Psoas muscle (tissue), 8 donors: ENCODE results near the gene MED19. TPM values are rescaled to one million over a fixed set of nuclear protein-coding genes. Genes with fewer than 3 reads are reported as not detected.
A peak's percentile ranks its signal among the peaks of the same experiment; 100 is the strongest.

Experiments used
- ATAC-seq, 4 donors: fragments of 200-7000 bp; cut with Tn5 transposase; one replicate each; pipeline ENCODE4 v1.9.1; 2020; ENCODE audit warnings: moderate library complexity in 3 of 4, mild to moderate bottlenecking in 2 of 4
- DNase-seq, 2 donors: peaks; one replicate each; pipeline ENCODE4 v3.0.0-alpha.2; 2020
- H3K27ac ChIP-seq: fragments of 200-600 bp; one replicate; pipeline ENCODE4 v1.8.0; 2022
- H3K27me3 ChIP-seq, 3 donors: fragments of 200-600 bp in 1 of 3; one replicate each; pipeline versions ENCODE4 v1.6.1 to v1.8.0; 2013 to 2022; ENCODE audit warnings: low read length in 2 of 3, mild to moderate bottlenecking in 2 of 3, moderate library complexity in 1 of 3; ENCODE audit not compliant: insufficient read depth in 3 of 3
- H3K36me3 ChIP-seq, 2 donors: fragments of 200-600 bp in 1 of 2; one replicate each; pipeline versions ENCODE4 v1.6.1 to v1.8.0; 2013 to 2022; ENCODE audit warnings: low read depth in 1 of 2, mild to moderate bottlenecking in 1 of 2, moderate library complexity in 1 of 2; ENCODE audit not compliant: insufficient read depth in 1 of 2
- H3K4me1 ChIP-seq: fragments of 200-600 bp; one replicate; pipeline ENCODE4 v1.8.0; 2022
- H3K4me3 ChIP-seq: fragments of 200-600 bp; one replicate; pipeline ENCODE4 v1.8.0; 2022; ENCODE audit warnings: mild to moderate bottlenecking
- H3K9me3 ChIP-seq: fragments of 200-600 bp; one replicate; pipeline ENCODE4 v1.8.0; 2022
- CTCF ChIP-seq: fragments of 200-600 bp; IDR thresholded peaks from one replicate; pipeline ENCODE4 v1.8.0; 2022; ENCODE audit warnings: antibody characterized with exemption
- WGBS, 3 donors: extraction: QIAGEN DNeasy Blood & Tissue Kit; methylation state at CpG; one replicate each; pipeline versions ENCODE4 v1.1.6 to v1.1.7; 2013; 5-methylcytosine and 5-hydroxymethylcytosine counted together
- intact Hi-C, 2 donors: fragments of 100-400 bp; cut with DNase I; formaldehyde crosslinking; loops; one replicate each; pipeline versions ENCODE4 v1.11.0 to v1.14.2; 2022
- long read RNA-seq, 2 donors: library from polyadenylated mRNA; unstranded; transcript quantifications; one replicate each; pipeline ENCODE4 v2.0.0, GENCODE V29; 2021
- polyA plus RNA-seq, 3 donors: library from polyadenylated mRNA; stranded (reverse); fragments of 200-250 nt; gene quantifications; one replicate each; pipeline ENCODE4 v1.2.3, GENCODE V29; 2013
- total RNA-seq, 4 donors: library from RNA; stranded (reverse); fragmentation: NEBNext Ultra II Directional in 2 of 4; extraction: Animal tissue kit (Norgen Biotek cat#: 25700) in 2 of 4; gene quantifications; one replicate each; pipeline versions ENCODE4 v1.2.1 to v1.2.4, GENCODE V29; 2021 to 2023
- donor health status: healthy with polysubstance abuse.
- donor health status: DM: no; HTN: no; CAD: no; lungs with moderate emphysema.
- donor health status: Bipolar disorder and iron deficiency.
- donor health status: healthy.
- donor health status: DM: yes; HTN: yes; CAD: no.
- donor health status: DM: no; HTN: no; CAD: no.
- donor health status: DM: no; HTN: no; CAD: no.
- donor health status: DM: yes; HTN: yes; CAD: no.

The MED19 gene
- total RNA-seq (10 to 100 TPM in 1 of 4 donors, 1 to 10 TPM in 3; 6.7 to 10.3 (median 7.4) TPM), polyA plus RNA-seq (10 to 100 TPM in 2 of 3 donors, 1 to 10 TPM in 1; 9.4 to 19.7 (median 13.9) TPM)
- long read RNA-seq, donor 1, transcript MED19-202 (5 exons, 1,203 nt) = major isoform, 6 of 8 reads
- long read RNA-seq, donor 1, partial matches to known transcripts = 2 of 8 reads
- long read RNA-seq, donor 1, other reads (novel, unspliced or antisense) = 0 of 8 reads
- long read RNA-seq, donor 2, transcript MED19-202 (5 exons, 1,203 nt) = major isoform, 20 of 28 reads
- long read RNA-seq, donor 2, partial matches to known transcripts = 3 of 28 reads
- long read RNA-seq, donor 2, other reads (novel, unspliced or antisense) = 3 of 28 reads

- Histone ChIP-seq H3K9me3 (no peaks in the 10 kb centered on the region), H3K27me3 (no peaks in the 10 kb centered on the region), H3K27ac (peak within 1 kb of the TSS; percentile 88), H3K4me3 (peak within 1 kb of the TSS; percentile 93), H3K4me1 (peaks cover 36% of the 10 kb centered on the region), H3K36me3 (peaks cover 0 to 17% of the 10 kb centered on the region in 2 donors)
- TF ChIP-seq CTCF = no peak
- WGBS, 3 donors = 5 to 7% (median 6%) methylated on average over 51 of the region's 51 CpGs
- ATAC-seq = peak; percentile 48 to 67 (median 52)
- intact Hi-C loops = loop anchor here in 1 of 2 donors (1.0 to 5.0 kb wide), 2 partner anchors 30 to 44 kb away; partner anchors contain the start of genes SELENOH and ZDHHC5
- DNase-seq = peak; percentile 80 to 88
Observed at GRCh38 chr11:57711414-57712255, at the start of gene MED19. Gene MED19 (minus strand): TSS chr11:57712215. CDS start chr11:57712179, 36 bp downstream.

GRCh38 chr11:57758174-57758573 lies 46.2 kb upstream of the MED19 start:
- no peaks in the 10 kb centered on the region for H3K36me3 ChIP-seq
- peaks cover under 1% of the 10 kb centered on the region for H3K4me1 ChIP-seq
- no peak overlapping the region for H3K27ac ChIP-seq
- DNase-seq = no peak
- WGBS, 3 donors = 88 to 96% (median 89%) methylated on average over 3 of the region's 3 CpGs
- H3K9me3 ChIP-seq = no peaks in the 10 kb centered on the region
- ATAC-seq = no peak
- no peaks in the 10 kb centered on the region for H3K27me3 ChIP-seq
- H3K4me3 ChIP-seq = no peak overlapping the region
- no peak for TF ChIP-seq CTCF
- intact Hi-C loops = loop anchor here in 1 of 2 donors (2.0 kb wide), 1 partner anchor 15 kb away; no protein-coding TSS in a partner anchor

- ATAC-seq = peak in 2 of 4 donors; percentile 12 to 31
- TF ChIP-seq CTCF = no peak
- Histone ChIP-seq H3K9me3 (no peaks in the 10 kb centered on the region), H3K36me3 (peaks cover 0 to 19% of the 10 kb centered on the region in 2 donors), H3K27ac (no peak overlapping the region), H3K4me1 (no peaks in the 10 kb centered on the region), H3K4me3 (no peak overlapping the region), H3K27me3 (no peaks in the 10 kb centered on the region)
- intact Hi-C loops = no loop called here
- no peak for DNase-seq
- 95 to 96% (median 95%) methylated on average over 30 of the region's 30 CpGs for WGBS, 3 donors
Observed at GRCh38 chr11:57752954-57753353, 40.9 kb upstream of the MED19 start.

GRCh38 chr11:57751676-57752253 lies 39.8 kb upstream of the MED19 start, which contains the start of gene BTBD18:
Gene BTBD18 (minus strand): TSS chr11:57751819. CDS start chr11:57751188, 631 bp downstream.
- H3K27me3 ChIP-seq = no peaks in the 10 kb centered on the region
- no peak within 1 kb of the TSS for H3K27ac ChIP-seq
- no peaks in the 10 kb centered on the region for H3K9me3 ChIP-seq
- peaks cover 2 to 31% of the 10 kb centered on the region in 2 donors for H3K36me3 ChIP-seq
- peak; percentile 40 for TF ChIP-seq CTCF
- intact Hi-C loops = loop anchor here in 1 of 2 donors (2.0 kb wide), 1 partner anchor 49 kb away; no protein-coding TSS in a partner anchor
- no peak within 1 kb of the TSS for H3K4me3 ChIP-seq
- WGBS, 3 donors = 50 to 53% (median 51%) methylated on average over 10 of the region's 10 CpGs
- no peak for DNase-seq
- H3K4me1 ChIP-seq = no peaks in the 10 kb centered on the region
- ATAC-seq = peak; percentile 51 to 74 (median 62)
